ENCODE results near the gene ARMC7.

Gene ARMC7

GRCh38 chr17:75098861-75099260, 10.9 kb upstream of the ARMC7 start:
- no peak for TF ChIP-seq POU2F2 (IDR thresholded peaks at IDR 0.05; ENCODE audit: low read depth, low read length)
- TF ChIP-seq POLR2AphosphoS5 (IDR thresholded peaks at IDR 0.05; ENCODE audit: low read depth, low read length), result no peak
- no peak for TF ChIP-seq POLR2A (IDR thresholded peaks at IDR 0.05; ENCODE audit: low read depth, low read length)
- TF ChIP-seq TAF1 (IDR thresholded peaks at IDR 0.05; ENCODE audit: low read depth, low read length), result no peak
- TF ChIP-seq SPI1 (IDR thresholded peaks at IDR 0.05; ENCODE audit: low read depth, low read length), result no peak
- no peak for TF ChIP-seq PAX5 (IDR thresholded peaks at IDR 0.05; ENCODE audit: insufficient read depth, low read length, severe bottlenecking)
- no peak for DNase-seq (ENCODE audit: insufficient read length, low spot score)
- FAIRE-seq, result no peak

GRCh38 chr17:75099881-75100595, 9.7 kb upstream of the ARMC7 start:
- no peak for FAIRE-seq
- DNase-seq (ENCODE audit: insufficient read length, low spot score), result no peak
- TF ChIP-seq POLR2A (IDR thresholded peaks at IDR 0.05; ENCODE audit: low read depth, low read length) (no peak), POU2F2 (IDR thresholded peaks at IDR 0.05; ENCODE audit: low read depth, low read length) (no peak), TAF1 (IDR thresholded peaks at IDR 0.05; ENCODE audit: low read depth, low read length) (no peak), POLR2AphosphoS5 (IDR thresholded peaks at IDR 0.05; ENCODE audit: low read depth, low read length) (no peak), SPI1 (IDR thresholded peaks at IDR 0.05; ENCODE audit: low read depth, low read length) (no peak), PAX5 (IDR thresholded peaks at IDR 0.05; ENCODE audit: insufficient read depth, low read length, severe bottlenecking) (no peak)

GRCh38 chr17:75102385-75102821, 7.4 kb upstream of the ARMC7 start:
- FAIRE-seq, result peak; percentile 66
- TF ChIP-seq SPI1 (IDR thresholded peaks at IDR 0.05; ENCODE audit: low read depth, low read length) (peak; percentile 42; the same call in 1 of the 2 replicates), TAF1 (IDR thresholded peaks at IDR 0.05; ENCODE audit: low read depth, low read length) (no peak)
- DNase-seq (ENCODE audit: insufficient read length, low spot score), result no peak

- TF ChIP-seq POU2F2 (IDR thresholded peaks at IDR 0.05; ENCODE audit: low read depth, low read length) (no peak), TAF1 (IDR thresholded peaks at IDR 0.05; ENCODE audit: low read depth, low read length) (no peak), POLR2AphosphoS5 (IDR thresholded peaks at IDR 0.05; ENCODE audit: low read depth, low read length) (no peak), SPI1 (IDR thresholded peaks at IDR 0.05; ENCODE audit: low read depth, low read length) (no peak), POLR2A (IDR thresholded peaks at IDR 0.05; ENCODE audit: low read depth, low read length) (no peak), PAX5 (IDR thresholded peaks at IDR 0.05; ENCODE audit: insufficient read depth, low read length, severe bottlenecking) (no peak)
- FAIRE-seq (no peak), DNase-seq (ENCODE audit: insufficient read length, low spot score) (no peak)
Observed at GRCh38 chr17:75103601-75104554, 5.9 kb upstream of the ARMC7 start.

GRCh38 chr17:75105126-75106080, 4.4 kb upstream of the ARMC7 start:
- FAIRE-seq, result peak; percentile 87
- TF ChIP-seq POU2F2 (IDR thresholded peaks at IDR 0.05; ENCODE audit: low read depth, low read length) (no peak), TAF1 (IDR thresholded peaks at IDR 0.05; ENCODE audit: low read depth, low read length) (no peak), SPI1 (IDR thresholded peaks at IDR 0.05; ENCODE audit: low read depth, low read length) (no peak), POLR2AphosphoS5 (IDR thresholded peaks at IDR 0.05; ENCODE audit: low read depth, low read length) (no peak), POLR2A (IDR thresholded peaks at IDR 0.05; ENCODE audit: low read depth, low read length) (no peak), PAX5 (IDR thresholded peaks at IDR 0.05; ENCODE audit: insufficient read depth, low read length, severe bottlenecking) (no peak)

GRCh38 chr17:75108193-75108592, 1.6 kb upstream of the ARMC7 start:
- no peak for DNase-seq (ENCODE audit: insufficient read length, low spot score)
- TF ChIP-seq TAF1 (IDR thresholded peaks at IDR 0.05; ENCODE audit: low read depth, low read length) (no peak), POU2F2 (IDR thresholded peaks at IDR 0.05; ENCODE audit: low read depth, low read length) (no peak), POLR2AphosphoS5 (IDR thresholded peaks at IDR 0.05; ENCODE audit: low read depth, low read length) (no peak), POLR2A (IDR thresholded peaks at IDR 0.05; ENCODE audit: low read depth, low read length) (no peak), PAX5 (IDR thresholded peaks at IDR 0.05; ENCODE audit: insufficient read depth, low read length, severe bottlenecking) (no peak), SPI1 (IDR thresholded peaks at IDR 0.05; ENCODE audit: low read depth, low read length) (no peak)
- FAIRE-seq, result no peak

More at GRCh38 chr17:75105126-75106080, 4.4 kb upstream of the ARMC7 start:
- DNase-seq (ENCODE audit: insufficient read length, low spot score), result peak; percentile 56

- FAIRE-seq, result no peak
- TF ChIP-seq TAF1 (IDR thresholded peaks at IDR 0.05; ENCODE audit: low read depth, low read length) (no peak), POLR2AphosphoS5 (IDR thresholded peaks at IDR 0.05; ENCODE audit: low read depth, low read length) (no peak), POU2F2 (IDR thresholded peaks at IDR 0.05; ENCODE audit: low read depth, low read length) (no peak)
- no peak for DNase-seq (ENCODE audit: insufficient read length, low spot score)
Observed at GRCh38 chr17:75109046-75109406, 743 bp upstream of the ARMC7 start.

GRCh38 chr17:75110234-75110937, 617 bp downstream of the ARMC7 start:
- FAIRE-seq, result peak; percentile 41
- DNase-seq (ENCODE audit: insufficient read length, low spot score), result no peak
- TF ChIP-seq PAX5 (IDR thresholded peaks at IDR 0.05; ENCODE audit: insufficient read depth, low read length, severe bottlenecking) (no peak), POU2F2 (IDR thresholded peaks at IDR 0.05; ENCODE audit: low read depth, low read length) (no peak), SPI1 (IDR thresholded peaks at IDR 0.05; ENCODE audit: low read depth, low read length) (no peak), TAF1 (IDR thresholded peaks at IDR 0.05; ENCODE audit: low read depth, low read length) (no peak), POLR2AphosphoS5 (IDR thresholded peaks at IDR 0.05; ENCODE audit: low read depth, low read length) (no peak), POLR2A (IDR thresholded peaks at IDR 0.05; ENCODE audit: low read depth, low read length) (no peak)
